ENCODE data around the gene ALG2.
"Not testable (repeated sequence)": the region's sequence is repeated elsewhere in the genome, so short reads cannot be mapped to it uniquely, and the experiment has no call there.

ALG2 gene

GRCh38 chr9:99221621-99222415 is at the start of gene ALG2, which contains the start of gene SEC61B:
Gene ALG2 (minus strand): TSS chr9:99221942. CDS start chr9:99221894, 48 bp downstream.
Gene SEC61B (plus strand): TSS chr9:99222282. CDS start chr9:99222364, 82 bp downstream.
- DNase-seq, result peak; percentile 96

GRCh38 chr9:99270491-99270890 is 48.7 kb upstream of the ALG2 start:
- DNase-seq, result no peak

GRCh38 chr9:99269416-99269815 is 47.7 kb upstream of the ALG2 start:
- no peak for DNase-seq

- DNase-seq, result peak; percentile 80
Measured at GRCh38 chr9:99266255-99267023, 44.7 kb upstream of the ALG2 start.

- no peak for DNase-seq
Measured at GRCh38 chr9:99265691-99266090, 43.9 kb upstream of the ALG2 start.

GRCh38 chr9:99264070-99264680 is 42.4 kb upstream of the ALG2 start:
- no peak for DNase-seq

GRCh38 chr9:99262949-99263418 is 41.2 kb upstream of the ALG2 start:
- no peak for DNase-seq

- DNase-seq, result no peak
Measured at GRCh38 chr9:99261923-99262322, 40.2 kb upstream of the ALG2 start.

- peak; percentile 76 for DNase-seq
Measured at GRCh38 chr9:99259231-99259918, 37.6 kb upstream of the ALG2 start.

GRCh38 chr9:99257723-99258389 is 36.1 kb upstream of the ALG2 start:
- no peak for DNase-seq

GRCh38 chr9:99255651-99256050 is 33.9 kb upstream of the ALG2 start:
- DNase-seq, result no peak

- DNase-seq, result peak; percentile 76
Measured at GRCh38 chr9:99253772-99254431, 32.2 kb upstream of the ALG2 start.

- no peak for DNase-seq
Measured at GRCh38 chr9:99253134-99253533, 31.4 kb upstream of the ALG2 start.

- no peak for DNase-seq
Measured at GRCh38 chr9:99251157-99251556, 29.4 kb upstream of the ALG2 start.

- no peak for DNase-seq
Measured at GRCh38 chr9:99249619-99250018, 27.9 kb upstream of the ALG2 start.

- DNase-seq, result no peak
Measured at GRCh38 chr9:99244344-99245260, 22.9 kb upstream of the ALG2 start.

- DNase-seq, result no peak
Measured at GRCh38 chr9:99241106-99241505, 19.4 kb upstream of the ALG2 start.

- DNase-seq, result no peak
Measured at GRCh38 chr9:99239341-99240060, 17.8 kb upstream of the ALG2 start.

- no peak for DNase-seq
Measured at GRCh38 chr9:99238331-99238730, 16.6 kb upstream of the ALG2 start.

GRCh38 chr9:99237849-99238248 is 16.1 kb upstream of the ALG2 start:
- not testable (repeated sequence) for DNase-seq

Data from midbrain (tissue), 1 donor.